Bronchial epithelial cell (primary cell): ENCODE measurements around the gene SF3A1. TPM values are rescaled to one million over a fixed set of nuclear protein-coding genes. Genes with fewer than 3 reads are reported as not detected.

Experiments used
- DNase-seq: peaks from one replicate; pipeline ENCODE4 v3.0.0-alpha.2; 2010; ENCODE audit warnings: low read depth
- FAIRE-seq: peaks from 2 replicates; lab custom pipeline; 2011; peaks lifted over from hg19 to GRCh38; lab: Jason Lieb, UNC
- H3K27me3 ChIP-seq: 2 replicates; pipeline ENCODE4 v1.5.1; 2011; ENCODE audit warnings: low read length; ENCODE audit not compliant: control insufficient read depth, insufficient read depth
- H3K36me3 ChIP-seq: 2 replicates; pipeline ENCODE4 v1.5.1; 2011; ENCODE audit warnings: low read length; ENCODE audit not compliant: control insufficient read depth, insufficient read depth
- H3K4me3 ChIP-seq: 2 replicates; pipeline ENCODE4 v1.5.1; 2011; ENCODE audit warnings: mild to moderate bottlenecking, low read depth, low read length, control low read depth
- CTCF ChIP-seq: IDR thresholded peaks from 2 replicates; pipeline ENCODE4 v1.5.1; 2011; ENCODE audit warnings: mild to moderate bottlenecking, moderate library complexity, low read length, control low read depth, inconsistent platforms; ENCODE audit not compliant: insufficient read depth, severe bottlenecking
- total RNA-seq: library from RNA; depleted of rRNA; stranded (reverse); fragments of >200 nt; gene quantifications from 2 replicates; pipeline ENCODE4 v1.2.1, GENCODE V29; 2014

SF3A1 gene
- total RNA-seq, 1 donor from 2014 or later = 17.9 TPM

GRCh38 chr22:30381264-30381663 lies 24.6 kb upstream of the SF3A1 start:
- DNase-seq (no peak), FAIRE-seq (peak; percentile 40)
- no peak for TF ChIP-seq CTCF
- Histone ChIP-seq H3K36me3 (peaks cover 10% of the 10 kb centered on the region), H3K27me3 (no peaks in the 10 kb centered on the region), H3K4me3 (no peak overlapping the region)

GRCh38 chr22:30380011-30380410 lies 23.3 kb upstream of the SF3A1 start:
- Histone ChIP-seq H3K4me3 (no peak overlapping the region), H3K27me3 (no peaks in the 10 kb centered on the region), H3K36me3 (peaks cover 10% of the 10 kb centered on the region)
- FAIRE-seq (no peak), DNase-seq (no peak)
- no peak for TF ChIP-seq CTCF

GRCh38 chr22:30375312-30375849 lies 18.7 kb upstream of the SF3A1 start:
- no peak overlapping the region for H3K4me3 ChIP-seq
- peaks cover 8% of the 10 kb centered on the region for H3K36me3 ChIP-seq
- no peaks in the 10 kb centered on the region for H3K27me3 ChIP-seq
- DNase-seq (no peak), FAIRE-seq (no peak)
- no peak for TF ChIP-seq CTCF

GRCh38 chr22:30373331-30374325 lies 16.9 kb upstream of the SF3A1 start:
- Histone ChIP-seq H3K27me3 (no peaks in the 10 kb centered on the region), H3K36me3 (peaks cover 1% of the 10 kb centered on the region), H3K4me3 (no peak overlapping the region)
- DNase-seq (no peak), FAIRE-seq (no peak)
- no peak for TF ChIP-seq CTCF

- TF ChIP-seq CTCF = no peak
- Histone ChIP-seq H3K27me3 (no peaks in the 10 kb centered on the region), H3K36me3 (peaks cover 1% of the 10 kb centered on the region), H3K4me3 (no peak overlapping the region)
- peak; percentile 95 for FAIRE-seq
- DNase-seq = no peak
Measured at GRCh38 chr22:30372915-30373314, 16.2 kb upstream of the SF3A1 start.
